Common myeloid progenitor, CD34-positive (primary cell): Measurements from ENCODE around the gene ZNF160.

ENCODE experiments used
- CTCF ChIA-PET: fragments of 350-600 bp; sonication (Branson Sonifier 250); formaldehyde crosslinking; loops from one replicate; lab custom pipeline; 2021; ENCODE audit warnings: antibody characterized with exemption; lab: Charles Lee
- POLR2A ChIA-PET: fragments of 350-600 bp; sonication (Branson Sonifier 250); formaldehyde crosslinking; loops from one replicate; lab custom pipeline; 2021; ENCODE audit warnings: antibody characterized with exemption; lab: Charles Lee
- DNase-seq, 3 donors: peaks; one replicate each; pipeline versions ENCODE4 v3.0.0 to v3.0.0-alpha.2; 2013
- H3K27ac ChIP-seq, 2 experiments: 1 replicate in 1 of 2; 2 replicates in 1 of 2; pipeline ENCODE4 v1.7.0; 2013; ENCODE audit warnings: inconsistent platforms in 2 of 2, low read length in 2 of 2, mild to moderate bottlenecking in 2 of 2, low read depth in 1 of 2, moderate library complexity in 1 of 2; ENCODE audit not compliant: severe bottlenecking in 2 of 2, insufficient read depth in 1 of 2, poor library complexity in 1 of 2
- H3K27me3 ChIP-seq, 5 experiments: replicated peaks in 2 of 5; 1 replicate in 3 of 5; 2 replicates in 2 of 5; pipeline versions ENCODE4 v1.6.1 to v1.7.0; 2013; ENCODE audit warnings: low read length in 4 of 5, mild to moderate bottlenecking in 2 of 5, moderate library complexity in 2 of 5, inconsistent platforms in 1 of 5; ENCODE audit not compliant: insufficient read depth in 5 of 5, control insufficient read depth in 4 of 5
- H3K36me3 ChIP-seq, 4 experiments: 1 replicate in 2 of 4; 2 replicates in 2 of 4; pipeline versions ENCODE4 v1.6.1 to v1.7.0; 2013; ENCODE audit warnings: low read length in 3 of 4, control low read depth in 1 of 4, mild to moderate bottlenecking in 1 of 4; ENCODE audit not compliant: control insufficient read depth in 4 of 4, insufficient read depth in 4 of 4
- H3K4me1 ChIP-seq, 4 experiments: 1 replicate in 3 of 4; 2 replicates in 1 of 4; pipeline versions ENCODE4 v1.6.1 to v1.7.1; 2013; ENCODE audit warnings: low read length in 3 of 4, mild to moderate bottlenecking in 3 of 4, control low read depth in 1 of 4, inconsistent platforms in 1 of 4, moderate library complexity in 1 of 4; ENCODE audit not compliant: control insufficient read depth in 4 of 4, insufficient read depth in 4 of 4; ENCODE audit errors: control extremely low read depth in 1 of 4
- H3K4me3 ChIP-seq, 7 experiments: 1 replicate in 4 of 7; 2 replicates in 3 of 7; pipeline versions ENCODE4 v1.5.1 to v1.7.0; 2013; ENCODE audit warnings: mild to moderate bottlenecking in 7 of 7, low read length in 6 of 7, moderate library complexity in 6 of 7, inconsistent platforms in 2 of 7, low read depth in 2 of 7, control low read depth in 1 of 7; ENCODE audit not compliant: insufficient read depth in 4 of 7, control insufficient read depth in 1 of 7; ENCODE audit errors: extremely low read depth in 1 of 7
- H3K9me3 ChIP-seq, 5 experiments: 1 replicate in 4 of 5; 2 replicates in 1 of 5; pipeline versions ENCODE4 v1.6.1 to v1.7.1; 2013; ENCODE audit warnings: low read length in 4 of 5, mild to moderate bottlenecking in 2 of 5, inconsistent platforms in 1 of 5, low read depth in 1 of 5, moderate library complexity in 1 of 5; ENCODE audit not compliant: control insufficient read depth in 4 of 5, insufficient read depth in 2 of 5; ENCODE audit errors: control extremely low read depth in 1 of 5
- WGBS: methylation state at CpG from one replicate; pipeline ENCODE4 v1.1.5; 2013; ENCODE audit not compliant: insufficient coverage; 5-methylcytosine and 5-hydroxymethylcytosine counted together

The ZNF160 gene

DNA sequence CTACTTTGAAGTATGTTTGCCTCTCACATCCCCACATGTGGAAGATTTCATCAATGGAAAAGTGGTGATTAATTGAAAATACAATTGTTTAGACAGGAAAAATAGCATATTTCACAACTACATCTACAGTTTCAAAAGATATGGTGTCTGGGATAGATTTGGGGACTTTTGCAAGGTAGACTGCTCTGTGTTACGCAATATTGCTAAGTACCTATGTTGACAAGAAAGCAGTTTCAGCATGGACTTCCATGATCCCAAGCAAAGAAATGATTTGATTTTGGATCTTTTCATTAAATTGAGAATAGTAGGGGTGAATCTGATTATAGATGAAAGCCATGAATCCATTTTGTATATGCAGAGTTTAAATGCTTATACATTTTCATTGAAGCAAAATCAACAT, 10.5 kb downstream of the ZNF160 start:
- Histone ChIP-seq H3K27ac (no peak overlapping the region), H3K9me3 (peaks cover 0 to 3% (median 0%) of the 10 kb centered on the region in 5 experiments), H3K36me3 (peaks cover 8 to 66% (median 43%) of the 10 kb centered on the region in 4 experiments), H3K27me3 (no peaks in the 10 kb centered on the region), H3K4me3 (no peak overlapping the region), H3K4me1 (no peaks in the 10 kb centered on the region)
- ChIA-PET POLR2A (no interaction called here), CTCF (no interaction called here)
- DNase-seq: no peak
- WGBS: 50% methylated on average over 1 of the region's 1 CpG

DNA sequence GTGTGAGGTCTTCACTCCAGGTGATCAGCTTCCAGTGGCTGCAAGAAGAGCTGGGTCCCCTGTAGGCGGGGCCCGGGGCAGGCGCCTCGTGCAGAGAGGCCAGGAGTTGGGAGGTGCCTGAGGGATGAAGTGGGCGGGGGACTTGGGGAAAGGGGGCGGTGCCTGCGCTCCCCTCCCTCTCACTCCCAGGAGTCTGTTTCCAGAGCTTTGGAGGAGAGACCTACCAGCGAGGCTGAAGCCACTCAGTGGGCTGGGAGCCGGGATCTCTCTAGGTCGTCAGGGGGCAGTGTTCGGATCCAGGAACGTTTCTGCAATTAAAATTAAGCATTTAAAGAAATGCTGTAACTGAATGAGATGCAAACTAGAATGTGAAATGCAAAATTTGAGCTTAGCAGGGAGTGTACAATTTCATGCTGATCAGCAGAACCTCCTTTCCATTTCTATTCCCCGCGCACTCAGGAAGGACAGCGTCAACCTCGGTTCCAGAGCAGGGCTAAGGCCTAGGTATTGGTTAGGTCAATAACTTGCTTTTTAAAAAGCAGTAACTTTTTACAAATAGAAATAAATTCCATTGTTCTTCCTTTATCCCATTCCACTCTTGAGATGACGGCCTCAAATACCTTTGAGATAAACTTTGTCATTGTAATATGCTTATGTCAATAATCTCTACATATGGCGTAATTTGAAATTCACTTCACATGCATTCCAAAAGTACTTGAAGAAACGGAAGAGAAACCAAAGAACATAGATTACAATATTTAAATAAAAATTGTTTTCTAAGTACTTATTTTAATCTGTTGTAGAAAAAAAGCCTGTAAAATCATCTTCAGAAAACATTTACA, 11.6 kb downstream of the ZNF160 start:
- no peak for DNase-seq
- H3K9me3 ChIP-seq: peaks cover 0 to 3% (median 0%) of the 10 kb centered on the region in 5 experiments
- POLR2A ChIA-PET: interaction anchor here (1.0 kb wide), 1 partner anchor 11 kb away, joined by 3 read pairs; no protein-coding TSS in a partner anchor
- H3K4me3 ChIP-seq: no peak overlapping the region
- peaks cover 8 to 69% (median 44%) of the 10 kb centered on the region in 4 experiments for H3K36me3 ChIP-seq
- peaks cover 0 to 5% (median 0%) of the 10 kb centered on the region in 4 experiments for H3K4me1 ChIP-seq
- WGBS: 98% methylated on average over 10 of the region's 19 CpGs
- H3K27ac ChIP-seq: no peak overlapping the region
- H3K27me3 ChIP-seq: no peaks in the 10 kb centered on the region
- CTCF ChIA-PET: no interaction called here

DNA sequence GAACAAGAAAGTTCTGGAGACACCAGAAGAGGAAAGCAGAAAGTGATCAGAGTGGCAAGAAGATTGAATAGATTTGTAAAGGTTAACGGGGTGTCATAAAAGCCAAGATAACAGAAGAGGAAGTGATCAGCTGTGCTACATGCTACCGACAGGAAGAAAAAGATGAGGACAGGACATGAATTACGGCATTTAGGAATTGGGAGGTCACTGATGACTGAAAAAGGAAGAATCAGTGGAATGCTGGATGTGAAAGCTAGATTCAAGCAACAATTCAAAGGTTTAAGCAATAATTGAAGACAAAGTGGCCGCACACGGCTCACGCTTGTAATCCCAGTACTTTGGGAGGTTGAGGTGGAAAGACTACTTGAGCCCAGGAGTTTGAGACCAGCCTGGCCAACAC, 15.1 kb downstream of the ZNF160 start:
- H3K4me3 ChIP-seq: no peak overlapping the region
- peaks cover 0 to 9% (median 3%) of the 10 kb centered on the region in 5 experiments for H3K9me3 ChIP-seq
- no peak for DNase-seq
- H3K27ac ChIP-seq: no peak overlapping the region
- no peaks in the 10 kb centered on the region for H3K27me3 ChIP-seq
- peaks cover 0 to 5% (median 0%) of the 10 kb centered on the region in 4 experiments for H3K4me1 ChIP-seq
- POLR2A ChIA-PET: no interaction called here
- H3K36me3 ChIP-seq: peaks cover 16 to 87% (median 57%) of the 10 kb centered on the region in 4 experiments
- WGBS: 86% methylated on average over 6 of the region's 6 CpGs
- CTCF ChIA-PET: no interaction called here

DNA sequence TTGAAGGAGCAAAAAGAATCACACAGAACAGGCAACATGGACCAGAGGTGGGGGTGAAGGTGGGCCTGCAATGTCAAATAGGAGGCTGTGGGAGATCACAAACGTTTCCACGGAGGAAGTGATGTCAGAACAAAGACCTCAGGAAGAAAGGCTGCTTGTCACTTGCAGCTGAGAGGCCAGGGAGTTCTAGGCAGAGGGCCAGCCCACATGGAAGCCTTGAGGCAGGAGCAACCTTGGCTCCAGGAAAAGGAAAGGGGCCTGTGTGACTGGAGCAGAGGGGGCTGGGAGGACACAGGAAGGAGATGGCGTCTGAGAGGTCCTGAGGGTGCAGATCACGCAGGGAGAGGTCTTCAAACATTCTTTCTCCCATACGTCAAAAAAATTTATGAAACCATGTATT, 16.3 kb downstream of the ZNF160 start:
- CTCF ChIA-PET: interaction anchor here (1.6 kb wide), 1 partner anchor 93 kb away, joined by 4 read pairs; no protein-coding TSS in a partner anchor

DNA sequence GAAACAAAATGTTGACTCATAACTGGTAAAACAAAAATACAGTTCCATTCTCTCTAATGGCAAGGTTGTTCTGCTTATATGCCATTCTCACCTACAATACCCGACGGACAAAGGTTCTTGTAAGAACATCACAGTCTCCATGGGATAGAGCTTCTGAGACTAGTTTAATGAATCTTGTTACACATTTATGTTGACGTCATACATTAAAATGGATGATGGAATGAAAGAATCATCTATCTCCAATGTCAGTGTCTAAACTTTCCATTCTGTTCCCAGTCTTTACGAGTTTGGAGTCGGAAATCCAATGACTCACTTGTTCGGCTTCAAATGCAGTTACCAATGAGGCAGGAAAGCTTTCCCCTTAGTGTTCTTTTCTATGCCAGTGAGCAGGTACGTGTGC, 17.7 kb downstream of the ZNF160 start:
- Histone ChIP-seq H3K4me3 (no peak overlapping the region), H3K36me3 (peaks cover 21 to 97% (median 57%) of the 10 kb centered on the region in 4 experiments), H3K27ac (no peak overlapping the region), H3K27me3 (no peaks in the 10 kb centered on the region), H3K9me3 (peaks cover 0 to 33% (median 11%) of the 10 kb centered on the region in 5 experiments), H3K4me1 (peaks cover 0 to 5% (median 0%) of the 10 kb centered on the region in 4 experiments)
- WGBS: 98% methylated on average over 5 of the region's 7 CpGs
- ChIA-PET CTCF (interaction anchor here (1.3 kb wide), 1 partner anchor 389 kb away, joined by 3 read pairs; no protein-coding TSS in a partner anchor), POLR2A (interaction anchor here (0.8 kb wide), 1 partner anchor 17 kb away, joined by 4 read pairs; no protein-coding TSS in a partner anchor)
- no peak for DNase-seq

More for the DNA sequence above, 16.3 kb downstream of the ZNF160 start:
- H3K9me3 ChIP-seq: peaks cover 0 to 19% (median 8%) of the 10 kb centered on the region in 5 experiments
- H3K4me1 ChIP-seq: peaks cover 0 to 5% (median 0%) of the 10 kb centered on the region in 4 experiments
- DNase-seq: peak in 1 of 3 donors; percentile 67
- POLR2A ChIA-PET: no interaction called here
- H3K36me3 ChIP-seq: peaks cover 25 to 95% (median 63%) of the 10 kb centered on the region in 4 experiments
- WGBS: 60% methylated on average over 4 of the region's 5 CpGs
- H3K27me3 ChIP-seq: no peaks in the 10 kb centered on the region
- peak overlapping the region in 1 of 2 experiments; percentile 56 for H3K27ac ChIP-seq
- no peak overlapping the region for H3K4me3 ChIP-seq

DNA sequence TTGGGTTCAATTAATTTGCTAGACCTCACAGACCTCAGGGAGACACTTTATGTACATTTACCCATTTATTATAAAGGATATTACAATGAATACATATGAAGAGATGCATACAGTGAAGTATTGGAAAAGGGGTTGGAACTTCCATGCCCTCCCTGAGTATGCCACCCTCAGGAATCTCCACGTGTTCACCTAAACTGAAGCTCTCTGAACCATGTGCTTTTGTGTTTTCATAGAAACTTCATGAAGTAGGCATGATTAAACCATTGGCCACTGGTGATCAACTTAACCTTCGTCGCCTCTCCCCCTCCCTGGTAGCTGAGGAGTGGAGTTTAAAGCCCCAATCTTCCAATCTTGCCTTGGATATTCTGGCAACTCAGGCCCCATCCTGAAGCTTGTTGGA, 20.3 kb downstream of the ZNF160 start:
- H3K36me3 ChIP-seq: peaks cover 23 to 95% (median 52%) of the 10 kb centered on the region in 4 experiments
- H3K4me3 ChIP-seq: no peak overlapping the region
- WGBS: 100% methylated on average over 1 of the region's 3 CpGs
- CTCF ChIA-PET: interaction anchor here (0.8 kb wide), 1 partner anchor 100 kb away, joined by 3 read pairs; no protein-coding TSS in a partner anchor
- peaks cover 0 to 5% (median 0%) of the 10 kb centered on the region in 4 experiments for H3K4me1 ChIP-seq
- no peaks in the 10 kb centered on the region for H3K27me3 ChIP-seq
- POLR2A ChIA-PET: no interaction called here
- no peak overlapping the region for H3K27ac ChIP-seq
- peaks cover 0 to 55% (median 19%) of the 10 kb centered on the region in 5 experiments for H3K9me3 ChIP-seq
- DNase-seq: no peak
